AG10803 (cell line): ENCODE measurements around the gene ZFHX3.

ENCODE experiments used
- DNase-seq: peaks from one replicate; pipeline ENCODE4 v3.0.0; 2010; ENCODE audit warnings: low read depth
- H3K4me3 ChIP-seq: 2 replicates; pipeline ENCODE4 v1.5.1; 2011; ENCODE audit warnings: mild to moderate bottlenecking, low read length, control low read depth
- TF ChIP-seq, protein P1 (sequence below): conservative IDR thresholded peaks from 2 replicates; pipeline ENCODE4 v1.5.1; 2011; ENCODE audit warnings: mild to moderate bottlenecking, low read length, control low read depth, inconsistent platforms

Gene ZFHX3

DNA sequence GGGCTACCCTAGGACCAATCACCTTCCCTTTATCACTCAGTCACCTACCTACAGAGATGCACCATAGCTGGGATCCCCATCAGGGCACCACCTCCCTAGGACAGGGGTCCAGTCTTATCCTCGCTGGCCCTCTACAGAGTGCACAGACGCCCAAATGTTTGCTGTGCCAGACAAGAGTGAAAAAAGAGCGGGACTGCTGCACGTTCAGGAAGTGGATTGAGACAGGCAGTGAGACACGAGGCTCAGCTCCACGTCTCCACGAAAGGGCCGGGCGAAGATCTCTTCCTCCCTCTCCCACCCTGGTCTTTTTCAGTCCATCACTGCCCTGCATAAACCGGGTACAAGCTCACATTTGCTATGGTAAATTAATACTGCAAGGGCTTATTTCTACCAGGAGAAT, 95.5 kb downstream of the ZFHX3 start:
- no peak overlapping the region for H3K4me3 ChIP-seq
- TF ChIP-seq, protein P1, sequence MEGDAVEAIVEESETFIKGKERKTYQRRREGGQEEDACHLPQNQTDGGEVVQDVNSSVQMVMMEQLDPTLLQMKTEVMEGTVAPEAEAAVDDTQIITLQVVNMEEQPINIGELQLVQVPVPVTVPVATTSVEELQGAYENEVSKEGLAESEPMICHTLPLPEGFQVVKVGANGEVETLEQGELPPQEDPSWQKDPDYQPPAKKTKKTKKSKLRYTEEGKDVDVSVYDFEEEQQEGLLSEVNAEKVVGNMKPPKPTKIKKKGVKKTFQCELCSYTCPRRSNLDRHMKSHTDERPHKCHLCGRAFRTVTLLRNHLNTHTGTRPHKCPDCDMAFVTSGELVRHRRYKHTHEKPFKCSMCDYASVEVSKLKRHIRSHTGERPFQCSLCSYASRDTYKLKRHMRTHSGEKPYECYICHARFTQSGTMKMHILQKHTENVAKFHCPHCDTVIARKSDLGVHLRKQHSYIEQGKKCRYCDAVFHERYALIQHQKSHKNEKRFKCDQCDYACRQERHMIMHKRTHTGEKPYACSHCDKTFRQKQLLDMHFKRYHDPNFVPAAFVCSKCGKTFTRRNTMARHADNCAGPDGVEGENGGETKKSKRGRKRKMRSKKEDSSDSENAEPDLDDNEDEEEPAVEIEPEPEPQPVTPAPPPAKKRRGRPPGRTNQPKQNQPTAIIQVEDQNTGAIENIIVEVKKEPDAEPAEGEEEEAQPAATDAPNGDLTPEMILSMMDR: no peak
- no peak for DNase-seq

DNA sequence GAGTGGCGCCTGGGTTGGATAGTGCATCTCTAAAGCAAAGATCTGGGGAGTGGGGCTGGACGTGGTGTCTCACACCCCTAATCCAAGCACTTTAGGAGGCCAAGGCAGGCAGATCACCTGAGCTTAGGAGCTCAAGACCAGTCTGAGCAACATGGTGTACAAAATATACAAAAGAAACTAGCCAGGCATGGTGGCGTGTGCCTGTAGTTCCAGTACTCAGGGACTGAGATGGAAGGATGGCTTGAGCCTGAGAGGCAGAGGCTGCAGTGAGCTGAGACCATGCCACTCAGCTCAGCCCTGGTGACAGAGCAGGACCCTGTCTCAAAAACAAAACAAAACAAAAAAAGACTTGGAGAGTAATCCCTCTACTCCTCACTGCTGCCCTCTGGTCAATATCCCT, 96.0 kb downstream of the ZFHX3 start:
- no peak overlapping the region for H3K4me3 ChIP-seq
- no peak for DNase-seq
- TF ChIP-seq, protein P1: no peak

DNA sequence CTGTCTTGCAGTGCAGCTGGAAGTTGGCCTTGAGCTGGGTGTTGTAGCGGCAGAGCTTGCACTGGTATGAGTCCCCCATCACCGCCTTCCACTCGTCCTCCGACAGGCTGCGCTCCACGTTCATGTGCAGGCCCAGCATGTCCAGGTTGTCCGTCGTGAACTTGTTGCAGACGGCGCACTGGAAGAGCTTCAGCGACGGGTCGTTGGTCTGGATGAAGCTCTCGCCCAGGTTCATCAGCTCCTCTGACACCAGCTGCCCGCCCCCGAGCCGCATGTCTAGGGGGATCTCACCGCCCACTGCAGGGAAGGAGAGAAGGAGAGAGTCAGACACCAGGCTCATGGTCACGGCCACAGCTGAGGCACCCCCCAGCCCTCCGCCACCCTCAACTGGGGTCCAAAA, 97.3 kb downstream of the ZFHX3 start:
- TF ChIP-seq, protein P1: no peak
- H3K4me3 ChIP-seq: no peak overlapping the region
- DNase-seq: no peak

DNA sequence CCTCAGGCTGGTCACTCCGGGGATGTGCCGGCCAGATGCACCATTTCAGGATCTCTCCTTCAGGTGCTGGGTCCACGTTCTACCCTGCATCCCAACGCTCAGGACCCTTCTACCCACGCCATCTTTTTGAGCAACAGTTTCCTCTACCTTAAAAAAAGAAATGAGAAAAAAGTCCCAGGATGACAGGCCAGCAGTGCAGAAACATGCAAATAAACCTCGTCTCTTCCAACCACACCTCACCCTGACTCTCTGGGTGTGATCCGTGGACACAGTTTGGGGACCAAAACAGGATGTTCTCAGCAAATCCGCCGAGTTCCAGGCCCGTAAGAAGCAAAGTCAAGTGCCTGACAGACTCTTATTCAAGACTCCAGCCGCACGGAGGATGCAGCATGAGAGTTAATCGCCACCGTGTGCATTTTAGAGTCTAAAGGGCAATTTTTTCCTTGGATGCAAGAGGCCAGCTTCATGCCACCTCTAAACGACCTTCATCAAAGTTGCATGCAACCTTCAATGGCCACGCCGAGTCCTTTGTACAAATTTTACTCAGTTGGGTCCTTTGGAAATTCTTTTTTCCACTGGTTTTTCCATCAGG, 99.6 kb downstream of the ZFHX3 start:
- no peak for DNase-seq
- TF ChIP-seq, protein P1: no peak
- H3K4me3 ChIP-seq: no peak overlapping the region

DNA sequence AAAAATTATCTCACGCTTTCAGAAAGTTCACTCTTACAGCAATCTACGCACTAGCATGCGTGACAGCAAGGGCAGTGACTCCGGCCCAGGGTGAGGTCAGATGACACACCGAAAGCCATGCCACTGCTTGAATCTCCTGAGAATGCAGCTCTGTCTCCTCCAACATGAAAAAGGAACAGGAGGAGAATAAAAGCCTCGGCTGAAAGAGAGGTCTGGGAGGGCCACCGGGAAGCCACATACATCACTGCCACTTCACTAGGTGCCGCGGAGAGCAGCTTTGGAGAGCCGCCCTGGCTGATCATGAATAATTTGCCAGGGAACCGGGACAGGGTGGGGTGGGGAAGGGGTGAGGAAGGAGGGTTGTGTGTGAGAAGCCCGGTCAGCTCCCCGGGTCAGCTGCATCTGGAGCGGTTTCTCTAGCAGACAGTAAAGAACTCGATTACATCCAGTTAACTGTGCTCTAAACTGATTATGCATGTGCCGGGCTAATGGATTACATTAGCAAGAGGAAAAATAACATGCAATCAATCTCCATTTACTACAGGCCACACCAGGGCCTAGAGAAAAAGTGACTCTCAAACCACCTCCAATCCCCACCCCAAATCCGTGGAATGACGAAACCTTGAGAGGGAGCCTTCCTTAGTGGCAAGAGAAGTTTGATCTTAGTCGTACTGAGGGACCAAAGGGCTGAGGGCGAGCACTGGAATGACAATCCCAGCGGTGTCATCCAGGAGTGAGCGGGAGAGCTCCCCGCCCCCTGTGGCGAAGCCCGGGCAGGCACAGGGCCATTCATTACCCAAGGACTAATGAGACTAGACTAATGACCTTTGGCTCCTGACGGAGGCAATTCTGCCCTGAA, 100.3 kb downstream of the ZFHX3 start:
- TF ChIP-seq, protein P1: no peak
- H3K4me3 ChIP-seq: no peak overlapping the region
- DNase-seq: no peak

DNA sequence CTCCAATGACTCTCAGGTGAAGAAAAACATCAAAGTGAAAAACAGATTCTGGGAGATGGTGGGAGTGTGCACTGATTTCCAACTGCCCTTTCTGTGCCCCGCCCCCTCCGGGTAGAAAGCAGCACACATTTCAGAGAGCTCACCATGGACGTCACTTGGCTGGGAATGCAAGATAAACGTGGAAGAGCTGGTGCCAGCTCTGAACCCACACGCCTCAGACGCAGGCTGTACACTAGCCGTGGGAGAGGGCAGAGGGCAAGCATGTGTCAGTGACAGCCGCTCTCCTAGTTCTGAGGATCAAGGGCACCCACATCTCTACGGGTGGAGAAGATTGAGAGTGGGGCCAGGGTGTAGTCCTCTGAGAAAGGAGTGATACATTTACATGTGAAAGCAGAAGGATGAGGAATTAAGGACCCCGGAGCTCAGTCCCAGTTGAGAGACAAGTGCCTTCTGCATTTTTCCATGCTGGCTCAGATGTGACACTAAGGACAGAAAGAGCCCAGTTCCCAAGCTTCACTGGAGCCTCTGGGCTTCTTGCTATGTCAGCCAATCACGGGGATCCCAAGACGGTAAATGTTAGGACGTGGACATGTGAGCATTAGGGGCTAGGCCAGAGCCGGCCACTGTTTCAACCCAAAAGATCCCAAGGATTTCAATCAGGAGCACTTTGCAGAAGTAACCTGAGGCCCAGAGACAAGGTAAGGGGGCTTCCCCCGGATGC, 101.3 kb downstream of the ZFHX3 start:
- TF ChIP-seq, protein P1: no peak
- H3K4me3 ChIP-seq: no peak overlapping the region
- DNase-seq: no peak
